ENCODE data around the gene ARHGAP6.

DNA sequence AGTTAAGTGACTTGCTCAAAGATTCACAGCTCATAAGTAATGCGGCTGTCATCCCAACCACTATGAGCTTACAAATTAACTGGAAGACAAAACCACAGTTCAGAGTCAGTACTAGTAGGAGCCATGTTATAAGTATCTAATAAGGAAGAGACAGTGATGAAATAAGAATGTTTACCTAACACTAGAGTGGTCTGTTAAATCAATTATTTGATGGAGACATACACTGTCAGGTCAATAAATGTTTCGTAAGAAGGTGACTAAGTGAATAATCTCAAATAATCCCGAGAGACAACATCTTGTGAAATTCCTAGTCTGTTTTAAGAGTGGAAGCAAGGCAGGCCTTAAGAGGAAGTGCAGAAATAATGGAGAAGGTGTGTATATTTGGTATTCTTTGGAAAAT is 398.3 kb downstream of the ARHGAP6 start:
- TF ChIP-seq EZH2 (IDR thresholded peaks at IDR 0.05; ENCODE audit: insufficient read depth, poor library complexity, severe bottlenecking) (no peak), EZH2phosphoT487 (IDR thresholded peaks at IDR 0.05; ENCODE audit: insufficient read depth, low read depth) (no peak)

Measured in GM23248 (cell line).